NB4 (cell line): ENCODE results near the gene CHST8.

ENCODE experiments used
- DNase-seq: peaks from one replicate; pipeline ENCODE4 v3.0.0; 2010; ENCODE audit warnings: low read depth
- H3K4me3 ChIP-seq: one replicate; pipeline ENCODE4 v1.5.1; 2011; ENCODE audit warnings: mild to moderate bottlenecking, low read depth, low read length, moderate library complexity
- MAX ChIP-seq: IDR thresholded peaks from 2 replicates; pipeline ENCODE4 v1.6.1; 2011; ENCODE audit warnings: low read depth, low read length
- MYC ChIP-seq: IDR thresholded peaks from 2 replicates; pipeline ENCODE4 v1.6.1; 2011; ENCODE audit warnings: low read depth, low read length
- POLR2A ChIP-seq: IDR thresholded peaks from 2 replicates; pipeline ENCODE4 v1.6.1; 2011; ENCODE audit warnings: mild to moderate bottlenecking; ENCODE audit not compliant: insufficient read length; ENCODE audit errors: extremely low read depth
- TF ChIP-seq, protein P1 (sequence below): IDR thresholded peaks from one replicate; pipeline ENCODE4 v1.5.1; 2012; ENCODE audit warnings: low read depth, low read length

CHST8 gene

GRCh38 chr19:33667881-33668280 is 46.1 kb downstream of the CHST8 start:
- TF ChIP-seq MYC, result no peak
- no peak for TF ChIP-seq POLR2A
- TF ChIP-seq, protein P1, sequence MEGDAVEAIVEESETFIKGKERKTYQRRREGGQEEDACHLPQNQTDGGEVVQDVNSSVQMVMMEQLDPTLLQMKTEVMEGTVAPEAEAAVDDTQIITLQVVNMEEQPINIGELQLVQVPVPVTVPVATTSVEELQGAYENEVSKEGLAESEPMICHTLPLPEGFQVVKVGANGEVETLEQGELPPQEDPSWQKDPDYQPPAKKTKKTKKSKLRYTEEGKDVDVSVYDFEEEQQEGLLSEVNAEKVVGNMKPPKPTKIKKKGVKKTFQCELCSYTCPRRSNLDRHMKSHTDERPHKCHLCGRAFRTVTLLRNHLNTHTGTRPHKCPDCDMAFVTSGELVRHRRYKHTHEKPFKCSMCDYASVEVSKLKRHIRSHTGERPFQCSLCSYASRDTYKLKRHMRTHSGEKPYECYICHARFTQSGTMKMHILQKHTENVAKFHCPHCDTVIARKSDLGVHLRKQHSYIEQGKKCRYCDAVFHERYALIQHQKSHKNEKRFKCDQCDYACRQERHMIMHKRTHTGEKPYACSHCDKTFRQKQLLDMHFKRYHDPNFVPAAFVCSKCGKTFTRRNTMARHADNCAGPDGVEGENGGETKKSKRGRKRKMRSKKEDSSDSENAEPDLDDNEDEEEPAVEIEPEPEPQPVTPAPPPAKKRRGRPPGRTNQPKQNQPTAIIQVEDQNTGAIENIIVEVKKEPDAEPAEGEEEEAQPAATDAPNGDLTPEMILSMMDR, result no peak
- TF ChIP-seq MAX, result no peak
- H3K4me3 ChIP-seq, result no peak overlapping the region
- DNase-seq, result no peak

- TF ChIP-seq MAX, result no peak
- no peak for TF ChIP-seq MYC
- TF ChIP-seq, protein P1, result no peak
- TF ChIP-seq POLR2A, result no peak
- no peak overlapping the region for H3K4me3 ChIP-seq
- no peak for DNase-seq
Measured at GRCh38 chr19:33668968-33669367, 47.2 kb downstream of the CHST8 start.

- TF ChIP-seq, protein P1, result no peak
- TF ChIP-seq POLR2A (no peak), MYC (no peak), MAX (no peak)
- no peak overlapping the region for H3K4me3 ChIP-seq
- no peak for DNase-seq
Measured at GRCh38 chr19:33669376-33669775, 47.6 kb downstream of the CHST8 start.

DNA sequence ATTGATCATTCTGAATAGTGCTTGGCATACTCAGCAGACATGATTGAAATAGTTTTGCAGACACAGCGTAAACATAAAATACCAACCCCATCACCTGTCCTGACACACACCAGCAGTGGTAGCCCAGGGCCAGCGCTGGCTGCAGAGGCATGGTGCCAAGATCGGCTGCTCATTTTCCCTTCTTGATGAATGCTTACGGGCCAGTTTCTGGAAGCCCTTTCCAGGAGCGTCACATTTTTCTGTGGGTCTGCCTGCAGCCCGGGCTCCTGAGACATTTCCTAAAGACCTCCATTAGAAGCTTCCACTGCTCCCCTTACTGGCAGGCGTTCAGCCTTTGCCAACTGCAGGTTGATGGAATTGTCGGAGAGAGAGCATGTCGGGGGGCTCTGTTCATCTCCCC is 48.6 kb downstream of the CHST8 start:
- TF ChIP-seq POLR2A (no peak), MYC (no peak), MAX (no peak)
- TF ChIP-seq, protein P1, result no peak
- no peak overlapping the region for H3K4me3 ChIP-seq
- no peak for DNase-seq

GRCh38 chr19:33671211-33671610 is 49.5 kb downstream of the CHST8 start:
- no peak overlapping the region for H3K4me3 ChIP-seq
- no peak for DNase-seq
- TF ChIP-seq MYC (no peak), MAX (no peak), POLR2A (no peak)
- TF ChIP-seq, protein P1, result no peak
